ENCODE results near the gene SCN5A.

SCN5A gene

DNA sequence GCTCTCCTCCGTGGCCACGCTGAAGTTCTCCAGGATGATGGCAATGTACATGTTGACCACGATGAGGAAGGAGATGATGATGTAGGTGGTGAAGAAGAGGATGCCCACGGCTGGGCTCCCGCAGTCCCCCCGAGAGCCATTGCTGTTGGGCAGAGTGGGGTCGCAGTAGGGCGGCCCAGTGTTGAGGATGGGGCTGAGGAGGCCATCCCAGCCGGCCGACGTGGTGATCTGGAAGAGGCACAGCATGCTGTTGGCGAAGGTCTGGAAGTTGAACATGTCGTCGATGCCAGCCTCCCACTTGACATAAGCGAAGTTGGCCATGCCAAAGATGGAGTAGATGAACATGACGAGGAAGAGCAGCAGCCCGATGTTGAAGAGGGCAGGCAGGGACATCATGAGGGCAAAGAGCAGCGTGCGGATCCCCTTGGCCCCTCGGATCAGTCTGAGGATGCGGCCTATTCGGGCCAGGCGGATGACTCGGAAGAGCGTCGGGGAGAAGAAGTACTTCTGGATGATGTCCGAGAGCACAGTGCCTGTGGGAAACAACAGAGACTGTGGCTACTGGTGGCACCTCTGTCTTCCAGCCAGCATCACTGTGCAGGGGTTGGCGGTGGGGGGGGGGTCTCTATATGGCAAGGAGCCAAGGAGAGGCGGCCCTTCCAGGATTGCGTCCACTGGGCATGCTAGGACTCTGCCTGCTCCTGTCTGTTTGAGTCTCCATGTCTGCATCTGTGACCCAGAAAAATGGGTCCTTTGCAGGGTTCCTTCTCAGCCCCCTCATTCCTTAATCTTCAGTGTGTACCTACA lies 98.3 kb downstream of the SCN5A start:
- Mint-ChIP-seq H3K36me3 (ENCODE audit: low read depth) (no peaks in the 10 kb centered on the region), H3K27ac (no peak overlapping the region), H3K4me3 (no peak overlapping the region), H3K27me3 (ENCODE audit: low read depth) (peaks cover under 1% of the 10 kb centered on the region), H3K9me3 (no peaks in the 10 kb centered on the region), H3K4me1 (no peaks in the 10 kb centered on the region)
- no peak for TF ChIP-seq CTCF (IDR thresholded peaks at IDR 0.05; ENCODE audit: unreplicated experiment in 3 of 3)

DNA sequence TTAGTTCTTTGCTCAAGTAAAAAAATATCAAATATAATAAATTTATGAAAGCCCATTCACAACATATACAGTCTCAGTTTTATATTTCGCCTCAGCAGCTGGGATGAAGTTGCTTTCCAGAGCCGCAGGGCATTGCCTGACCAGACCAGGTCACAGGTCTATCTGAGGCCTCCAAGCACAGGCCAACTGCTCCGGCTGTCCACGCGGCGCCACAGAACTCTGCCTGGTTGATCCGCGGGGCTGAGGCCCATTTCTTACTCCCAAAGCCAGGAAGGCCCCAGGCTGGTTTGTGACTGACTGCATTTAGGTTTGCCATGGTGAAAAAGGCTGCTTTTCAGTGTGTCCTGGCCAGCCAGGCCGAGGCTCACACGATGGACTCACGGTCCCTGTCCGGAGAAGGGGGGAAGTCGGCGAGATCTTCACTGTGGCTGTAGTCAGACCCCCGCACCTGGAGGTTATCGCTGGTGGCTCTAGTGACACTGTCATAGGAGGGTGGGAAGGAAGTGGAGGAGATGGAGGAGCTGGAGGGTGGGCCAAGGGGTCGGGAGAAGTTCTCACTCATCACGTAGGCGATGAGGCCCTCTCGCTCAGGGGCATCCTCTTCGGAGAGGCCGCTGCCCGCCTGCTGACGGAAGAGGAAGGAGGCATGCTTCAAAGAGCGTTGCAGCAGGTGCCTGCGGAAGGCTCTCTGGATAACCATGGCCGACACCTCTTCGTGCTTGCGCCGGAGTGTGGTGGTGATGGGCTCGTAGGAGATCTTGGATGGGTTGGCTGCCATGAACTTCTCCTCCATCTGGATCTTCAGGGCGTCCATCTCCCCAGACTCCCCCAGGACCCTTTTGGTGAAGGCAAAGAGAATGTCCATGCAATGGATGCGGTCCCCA lies 99.3 kb downstream of the SCN5A start:
- no peak for TF ChIP-seq CTCF (IDR thresholded peaks at IDR 0.05; ENCODE audit: unreplicated experiment in 3 of 3)
- Mint-ChIP-seq H3K27ac (no peak overlapping the region), H3K36me3 (ENCODE audit: low read depth) (no peaks in the 10 kb centered on the region), H3K4me3 (no peak overlapping the region), H3K4me1 (no peaks in the 10 kb centered on the region), H3K27me3 (ENCODE audit: low read depth) (no peaks in the 10 kb centered on the region), H3K9me3 (no peaks in the 10 kb centered on the region)

DNA sequence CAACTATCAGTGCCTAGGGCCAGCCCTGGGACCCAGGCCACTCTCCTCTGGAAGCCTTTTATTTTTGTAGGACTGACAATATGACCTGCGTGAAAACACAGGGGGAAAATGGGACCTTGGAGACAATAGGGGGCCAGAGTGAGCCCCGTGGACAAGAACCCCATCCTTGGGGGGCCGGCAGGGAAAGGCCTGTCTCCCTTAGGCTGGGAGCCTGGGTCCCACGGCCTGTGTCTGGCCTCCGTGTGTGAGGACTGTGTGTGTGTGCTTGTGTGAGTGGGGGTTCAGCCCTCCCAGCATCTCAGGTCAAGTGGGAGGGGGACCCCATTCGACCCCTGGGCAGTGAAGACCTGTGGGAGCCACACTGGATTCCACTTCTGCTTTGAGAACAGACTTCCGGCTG lies 100.0 kb downstream of the SCN5A start:
- Mint-ChIP-seq H3K9me3 (no peaks in the 10 kb centered on the region), H3K4me1 (no peaks in the 10 kb centered on the region), H3K4me3 (no peak overlapping the region), H3K36me3 (ENCODE audit: low read depth) (no peaks in the 10 kb centered on the region), H3K27me3 (ENCODE audit: low read depth) (no peaks in the 10 kb centered on the region), H3K27ac (no peak overlapping the region)
- no peak for TF ChIP-seq CTCF (IDR thresholded peaks at IDR 0.05; ENCODE audit: unreplicated experiment in 3 of 3)

DNA sequence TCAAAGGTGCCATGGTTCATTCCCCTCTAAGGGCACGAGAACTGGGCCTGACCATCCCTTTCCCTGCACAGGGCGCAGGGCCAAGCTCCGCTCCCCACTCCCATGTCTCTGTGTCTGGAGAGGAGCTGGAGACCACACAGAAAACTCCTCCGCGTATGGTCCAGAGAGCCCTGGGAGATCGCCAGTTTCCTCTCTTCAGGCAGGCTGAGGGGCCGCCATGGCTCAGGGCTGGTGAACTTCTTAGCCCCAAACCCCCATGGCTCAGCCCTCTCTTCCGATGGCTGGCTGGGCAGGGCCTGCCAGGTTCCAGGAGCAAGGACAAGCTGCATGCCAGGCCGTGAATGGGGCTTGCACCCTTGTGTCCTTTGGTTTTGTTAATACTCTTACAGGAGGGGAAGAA lies 100.4 kb downstream of the SCN5A start:
- no peaks in the 10 kb centered on the region for H3K27me3 Mint-ChIP-seq (ENCODE audit: low read depth)
- H3K4me3 Mint-ChIP-seq = no peak overlapping the region
- no peaks in the 10 kb centered on the region for H3K36me3 Mint-ChIP-seq (ENCODE audit: low read depth)
- no peak for TF ChIP-seq CTCF (IDR thresholded peaks at IDR 0.05; ENCODE audit: unreplicated experiment in 3 of 3)
- no peak overlapping the region for H3K27ac Mint-ChIP-seq
- no peaks in the 10 kb centered on the region for H3K4me1 Mint-ChIP-seq
- no peaks in the 10 kb centered on the region for H3K9me3 Mint-ChIP-seq

DNA sequence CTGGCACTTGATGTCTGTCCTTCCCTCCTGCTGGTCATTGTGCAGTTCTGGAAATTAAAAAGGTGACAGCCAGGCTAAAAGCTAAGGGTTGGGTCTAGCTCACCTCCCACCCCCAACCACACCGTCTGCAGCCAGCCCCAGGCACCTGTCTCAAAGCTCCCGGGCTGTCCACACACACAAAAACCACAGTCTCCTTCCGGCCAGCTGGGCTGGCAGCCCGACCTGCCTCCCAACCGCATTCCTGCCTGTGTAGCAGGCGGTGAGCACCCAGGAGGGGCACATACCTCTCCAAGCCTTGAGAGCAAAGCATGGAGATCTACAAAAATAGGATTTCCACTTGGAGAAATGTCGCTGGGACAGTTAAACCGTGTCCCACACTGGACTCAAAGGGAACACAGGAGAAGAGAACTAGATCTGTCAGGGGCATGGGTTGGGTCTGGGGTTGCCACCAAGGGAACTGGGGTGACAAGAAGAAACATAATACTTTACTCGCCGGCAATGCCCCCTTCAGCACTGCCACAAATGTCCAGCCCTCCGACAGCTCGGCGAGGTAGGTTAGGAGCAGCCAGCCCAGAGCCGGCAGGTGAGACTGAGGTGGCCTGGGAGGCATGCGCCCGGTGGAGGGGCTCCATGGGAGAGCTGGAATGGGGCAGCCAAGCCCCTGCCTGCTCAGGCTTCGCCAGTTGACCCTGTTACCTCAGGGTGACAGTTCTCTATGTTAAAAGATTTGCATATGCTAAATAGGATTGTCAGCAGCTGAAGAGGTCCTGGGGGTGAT lies 101.1 kb downstream of the SCN5A start:
- TF ChIP-seq CTCF (IDR thresholded peaks at IDR 0.05; ENCODE audit: unreplicated experiment in 3 of 3) = no peak
- H3K36me3 Mint-ChIP-seq (ENCODE audit: low read depth) = no peaks in the 10 kb centered on the region
- no peaks in the 10 kb centered on the region for H3K4me1 Mint-ChIP-seq
- no peak overlapping the region for H3K4me3 Mint-ChIP-seq
- no peaks in the 10 kb centered on the region for H3K27me3 Mint-ChIP-seq (ENCODE audit: low read depth)
- H3K9me3 Mint-ChIP-seq = no peaks in the 10 kb centered on the region
- no peak overlapping the region for H3K27ac Mint-ChIP-seq

Measured in nephron (organoid).